Femur (tissue), 1 donor: ENCODE measurements around the gene PARG.
"Not testable (repeated sequence)": the region's sequence is repeated elsewhere in the genome, so short reads cannot be mapped to it uniquely, and the experiment has no call there.

ENCODE experiments used
- DNase-seq: peaks from one replicate; pipeline ENCODE4 v3.0.0-alpha.2; 2017

Gene PARG

GRCh38 chr10:49819234-49819958 is 122.4 kb downstream of the PARG start:
- DNase-seq, result no peak

GRCh38 chr10:49817845-49818244 is 124.0 kb downstream of the PARG start:
- peak; percentile 18 for DNase-seq

GRCh38 chr10:49803988-49804387 is 137.8 kb downstream of the PARG start:
- DNase-seq, result no peak

DNA sequence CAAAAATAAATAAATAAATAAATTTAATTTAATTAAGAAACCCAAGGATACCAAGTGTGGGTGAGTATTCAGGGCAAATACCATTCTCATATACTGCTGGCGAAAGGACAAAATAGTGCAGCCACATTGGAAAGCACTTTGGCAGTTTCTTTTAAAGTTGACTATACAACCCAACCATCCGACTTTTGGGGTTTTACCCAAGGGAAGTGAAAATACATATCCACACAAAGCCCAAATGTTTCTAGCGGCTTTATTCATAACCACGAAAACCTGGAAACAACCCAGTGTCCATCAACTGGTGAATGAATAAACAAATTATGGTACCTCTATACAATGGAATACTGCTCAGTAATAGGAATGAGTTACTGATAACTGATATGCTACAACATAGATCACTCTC is 143.6 kb downstream of the PARG start:
- DNase-seq, result no peak

GRCh38 chr10:49791100-49791499 is 150.7 kb downstream of the PARG start:
- DNase-seq, result no peak

- no peak for DNase-seq
Observed at GRCh38 chr10:49784681-49785080, 157.1 kb downstream of the PARG start.

DNA sequence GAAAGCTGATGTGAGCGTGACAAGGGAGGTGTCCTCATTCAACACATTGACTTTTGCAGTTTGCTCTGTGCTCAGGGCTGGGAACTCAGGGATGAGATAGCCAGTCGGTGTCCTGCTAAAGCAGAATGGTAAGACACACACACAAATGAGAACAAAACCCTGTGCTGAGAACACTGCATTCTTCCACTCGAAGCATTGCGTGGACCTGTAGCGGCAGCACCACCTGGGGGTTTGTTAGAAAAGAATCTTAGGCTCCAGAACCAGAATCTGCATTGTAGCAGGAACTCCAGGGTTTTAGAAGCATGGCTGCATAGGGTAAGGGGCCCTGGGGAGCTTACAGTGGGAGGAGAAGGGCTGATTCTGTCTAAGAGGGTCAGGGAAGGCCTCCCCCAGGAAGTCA is 158.2 kb downstream of the PARG start:
- DNase-seq, result no peak

DNA sequence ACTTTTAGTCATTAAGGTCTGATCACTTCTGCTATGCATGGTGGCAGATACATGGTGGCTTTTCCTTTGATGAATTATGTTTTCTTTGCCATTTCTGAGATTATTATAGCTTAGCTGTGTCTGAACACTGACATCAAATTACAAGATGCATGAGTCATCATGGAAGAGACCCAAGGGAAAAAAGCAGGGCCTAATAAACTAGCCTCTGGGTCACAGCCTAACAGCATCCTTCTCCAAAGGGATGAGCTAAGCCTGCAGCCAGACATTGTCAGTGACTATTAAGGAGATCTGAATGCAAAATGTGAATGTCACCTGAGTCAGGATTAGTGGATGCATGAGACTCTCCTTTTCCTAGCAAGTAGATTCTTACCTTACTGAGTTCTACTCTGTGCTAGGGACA is 160.6 kb downstream of the PARG start:
- no peak for DNase-seq

DNA sequence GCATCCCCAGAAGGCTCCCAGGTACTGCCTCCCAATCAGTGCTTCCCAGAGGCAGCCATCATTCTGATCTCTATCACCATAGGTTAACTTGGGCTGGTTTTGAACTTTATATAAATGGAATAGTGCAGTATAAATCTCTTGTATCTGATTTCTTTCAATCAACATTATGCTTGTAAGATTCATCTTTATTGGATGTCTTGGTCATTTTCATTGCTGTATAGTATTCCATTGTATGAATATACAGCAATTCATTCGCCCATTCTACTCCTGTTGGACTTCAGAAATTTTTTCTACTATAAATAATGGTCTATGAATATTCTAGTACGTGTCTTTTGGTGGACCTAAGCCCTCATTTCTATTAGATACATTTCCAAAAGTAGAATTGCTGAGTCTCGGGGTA is 163.6 kb downstream of the PARG start:
- no peak for DNase-seq

DNA sequence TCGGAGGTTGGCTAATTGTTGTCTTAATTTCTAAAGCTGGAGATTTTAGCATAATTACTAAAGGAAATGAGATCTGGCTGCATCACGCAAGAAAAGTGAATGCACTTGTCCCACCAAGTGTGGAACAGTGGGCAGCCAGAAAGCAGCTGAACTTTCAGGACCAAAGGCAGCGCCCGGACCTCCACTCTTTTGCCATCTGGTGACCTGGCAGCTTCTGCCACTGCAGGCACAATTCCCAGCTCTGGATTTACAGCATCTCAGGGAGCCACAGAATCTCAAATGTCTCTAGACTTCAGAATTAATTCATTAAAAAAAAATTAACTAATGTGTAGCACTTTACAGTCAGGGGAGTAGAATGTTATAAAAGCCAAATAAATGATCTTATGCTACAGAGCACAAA is 165.0 kb downstream of the PARG start:
- DNase-seq, result no peak

- DNase-seq, result no peak
Observed at GRCh38 chr10:49775014-49775413, 166.8 kb downstream of the PARG start.

GRCh38 chr10:49772944-49773343 is 168.9 kb downstream of the PARG start:
- DNase-seq, result not testable (repeated sequence)

DNA sequence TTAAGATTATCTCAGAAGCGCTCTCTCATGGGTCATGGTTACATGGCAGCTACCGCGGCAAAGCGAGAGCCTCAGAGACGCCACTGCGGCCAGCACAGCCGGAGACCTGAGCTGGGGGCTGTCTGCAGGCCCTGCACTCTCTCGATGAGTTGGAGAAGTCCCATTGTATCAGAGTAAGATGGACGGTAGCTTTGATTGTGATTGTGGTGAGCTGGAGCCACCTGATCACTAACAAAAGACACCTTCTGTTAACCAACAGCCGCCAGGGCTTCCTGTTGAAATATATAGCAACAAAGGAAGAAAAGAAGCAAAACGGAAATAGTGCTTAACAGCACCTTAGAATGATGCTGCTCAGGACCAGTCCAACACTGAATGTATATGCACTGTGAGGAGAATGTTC is 170.8 kb downstream of the PARG start:
- not testable (repeated sequence) for DNase-seq

GRCh38 chr10:49769692-49770091 is 172.1 kb downstream of the PARG start:
- DNase-seq, result no peak

- DNase-seq, result no peak
Observed at GRCh38 chr10:49768731-49769130, 173.1 kb downstream of the PARG start.

DNA sequence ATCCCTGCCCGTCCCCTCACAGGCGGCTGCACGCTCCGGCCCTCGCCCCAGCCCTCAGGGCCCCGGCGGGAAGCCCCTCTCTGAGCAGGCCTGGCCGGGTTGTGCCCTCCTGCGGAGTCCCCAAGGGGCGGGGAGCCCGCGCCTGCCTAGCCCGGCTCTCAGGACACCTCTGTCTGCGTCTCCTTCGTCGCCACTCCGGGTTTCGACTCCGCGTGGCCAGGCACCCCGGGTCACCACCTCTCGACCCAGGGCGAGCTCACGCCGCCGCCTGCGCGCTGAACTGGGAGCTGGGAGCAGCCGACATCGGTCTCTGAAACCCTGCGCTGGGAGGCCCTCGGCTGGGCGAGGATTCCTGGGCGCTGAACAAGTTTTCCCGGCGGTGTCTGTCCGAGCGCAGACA is 173.5 kb downstream of the PARG start:
- DNase-seq, result no peak
